GM10847 (cell line): ENCODE data around the gene GABRB1.

Experiments
- POLR2A ChIP-seq: IDR thresholded peaks from 2 replicates; pipeline ENCODE4 v1.6.1; 2011; ENCODE audit not compliant: insufficient read length; ENCODE audit errors: extremely low read depth

The GABRB1 gene

GRCh38 chr4:47128991-47129390 lies 97.6 kb downstream of the GABRB1 start:
- TF ChIP-seq POLR2A, result no peak

DNA sequence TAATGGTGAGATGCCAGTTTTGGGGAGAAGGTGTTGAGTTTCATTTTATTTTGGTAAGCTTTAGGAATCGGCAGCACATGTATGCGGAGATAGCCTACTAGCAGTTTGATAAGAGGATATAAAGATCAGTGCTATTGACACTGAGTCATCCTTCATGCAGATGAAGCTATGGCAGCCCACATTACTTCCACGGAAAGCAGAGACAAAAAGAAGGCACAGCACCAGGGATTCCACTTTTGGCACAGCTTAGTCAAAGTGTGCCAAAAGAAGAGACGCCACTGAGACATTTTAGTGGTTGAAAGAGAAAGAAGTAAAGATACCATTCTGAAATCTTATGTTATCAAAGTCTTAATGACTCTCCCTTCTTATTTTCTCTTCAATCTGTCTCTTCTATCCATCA lies 103.8 kb downstream of the GABRB1 start:
- TF ChIP-seq POLR2A, result no peak

DNA sequence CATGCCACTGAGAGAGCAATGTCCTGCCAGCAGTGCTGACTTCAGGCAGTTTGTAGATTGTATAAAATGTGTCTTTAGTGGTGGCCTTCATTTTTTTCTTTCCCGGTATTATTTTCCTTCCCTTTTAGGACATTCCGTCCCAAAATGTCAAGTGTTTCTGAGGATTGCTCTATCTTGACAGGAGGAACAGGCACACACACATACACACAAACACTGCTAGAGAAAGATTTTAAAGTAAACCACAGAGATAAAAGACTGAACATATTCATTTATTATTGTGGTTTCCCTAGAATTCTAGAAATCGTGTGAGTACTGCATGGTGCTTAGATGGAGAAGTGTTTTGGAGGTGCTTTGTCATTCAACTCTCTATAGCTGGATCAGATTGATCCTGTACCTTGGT lies 111.9 kb downstream of the GABRB1 start:
- no peak for TF ChIP-seq POLR2A

- TF ChIP-seq POLR2A, result no peak
Measured at GRCh38 chr4:47145630-47146029, 114.3 kb downstream of the GABRB1 start.

- no peak for TF ChIP-seq POLR2A
Measured at GRCh38 chr4:47154816-47155370, 123.5 kb downstream of the GABRB1 start.

- no peak for TF ChIP-seq POLR2A
Measured at GRCh38 chr4:47155919-47156318, 124.6 kb downstream of the GABRB1 start.

- no peak for TF ChIP-seq POLR2A
Measured at GRCh38 chr4:47160095-47160494, 128.7 kb downstream of the GABRB1 start.

- TF ChIP-seq POLR2A, result no peak
Measured at GRCh38 chr4:47167081-47168035, 136.0 kb downstream of the GABRB1 start.

- TF ChIP-seq POLR2A, result no peak
Measured at GRCh38 chr4:47184083-47184482, 152.7 kb downstream of the GABRB1 start.

DNA sequence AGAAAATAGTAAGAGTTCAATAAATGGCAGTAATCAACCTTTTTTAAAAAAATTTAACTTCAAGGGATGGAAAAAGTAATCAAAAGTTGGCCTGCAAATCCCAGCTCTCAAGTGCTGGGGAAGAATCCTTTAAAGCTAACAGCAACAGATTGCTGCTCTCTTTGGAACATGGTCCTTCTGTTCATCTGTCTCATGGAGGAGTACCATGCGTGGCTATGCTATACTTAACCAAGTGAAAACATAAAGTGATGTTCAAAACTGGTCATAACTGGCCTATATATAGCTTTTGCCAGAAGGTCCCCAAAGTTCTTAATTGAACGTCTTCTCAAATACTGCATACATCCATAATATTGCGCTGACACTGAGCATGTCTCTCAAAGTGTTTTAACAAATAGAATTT lies 154.4 kb downstream of the GABRB1 start:
- TF ChIP-seq POLR2A, result no peak

DNA sequence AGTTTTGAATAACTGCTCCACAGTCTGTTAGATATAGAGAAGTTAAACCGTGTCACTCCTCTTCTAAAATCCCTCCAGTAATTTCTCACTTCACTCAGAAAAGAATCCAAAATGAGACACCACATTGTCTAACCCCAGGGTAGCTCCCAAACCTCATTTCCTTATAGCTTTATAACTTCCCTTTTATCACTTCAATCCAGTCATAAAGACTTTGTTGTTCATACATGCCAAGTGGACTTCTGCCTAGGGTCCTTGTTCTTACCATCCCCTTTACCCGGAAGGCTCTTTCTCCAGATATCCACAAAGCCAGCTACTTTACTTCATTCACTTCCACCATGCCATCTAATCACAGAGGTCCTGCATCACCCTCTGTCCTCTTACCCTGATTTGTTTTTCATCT lies 156.2 kb downstream of the GABRB1 start:
- no peak for TF ChIP-seq POLR2A

DNA sequence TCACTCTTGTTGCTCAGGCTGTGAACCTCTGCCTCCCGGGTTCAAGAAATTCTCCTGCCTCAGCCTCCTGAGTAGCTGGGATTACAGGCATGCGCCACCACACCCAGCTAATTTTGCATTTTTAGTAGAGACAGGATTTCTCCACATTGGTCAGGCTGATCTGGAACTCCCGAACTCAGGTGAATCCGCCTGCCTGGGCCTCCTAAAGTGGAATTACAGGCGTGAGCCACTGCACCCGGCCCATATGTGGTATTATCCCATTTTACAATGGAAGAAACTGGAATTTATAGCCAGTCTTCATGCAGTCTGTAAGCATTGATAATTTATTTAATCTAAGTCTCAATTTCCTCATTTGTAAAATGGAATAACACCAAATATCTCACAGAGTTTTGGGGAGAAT lies 161.8 kb downstream of the GABRB1 start:
- TF ChIP-seq POLR2A, result no peak

DNA sequence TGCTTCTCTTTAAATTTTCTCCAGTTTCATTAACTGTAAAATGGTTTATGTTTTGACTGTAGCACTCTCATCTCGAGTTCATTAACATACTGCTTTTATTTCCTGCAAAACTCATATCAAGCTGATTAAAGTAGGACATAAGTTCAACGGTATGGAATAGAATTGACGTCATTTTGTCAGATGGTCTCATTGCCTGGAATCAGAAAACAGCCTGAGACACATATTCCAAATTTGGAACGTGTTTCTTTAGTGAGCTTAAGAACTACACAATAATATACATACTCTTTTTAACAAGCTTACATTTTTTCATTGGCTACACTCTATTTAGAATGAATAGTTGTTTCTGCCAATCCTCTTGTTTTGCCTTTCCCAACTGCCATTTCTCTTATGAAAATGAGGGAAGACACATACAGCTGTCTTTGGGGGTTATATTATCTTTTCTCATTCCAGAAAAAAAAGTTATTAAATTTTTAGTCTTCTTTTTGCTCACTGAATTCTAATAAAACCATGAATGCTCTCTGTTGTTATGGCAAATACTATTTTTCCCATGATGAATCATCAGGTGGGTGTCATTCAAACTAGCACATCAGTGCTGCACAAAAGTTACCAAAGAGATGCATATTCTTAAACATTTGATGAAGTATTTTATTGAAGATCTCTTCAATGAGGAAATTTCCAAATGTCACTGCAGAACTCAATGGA lies 162.8 kb downstream of the GABRB1 start:
- TF ChIP-seq POLR2A, result no peak

GRCh38 chr4:47195706-47196105 lies 164.3 kb downstream of the GABRB1 start:
- TF ChIP-seq POLR2A, result no peak

DNA sequence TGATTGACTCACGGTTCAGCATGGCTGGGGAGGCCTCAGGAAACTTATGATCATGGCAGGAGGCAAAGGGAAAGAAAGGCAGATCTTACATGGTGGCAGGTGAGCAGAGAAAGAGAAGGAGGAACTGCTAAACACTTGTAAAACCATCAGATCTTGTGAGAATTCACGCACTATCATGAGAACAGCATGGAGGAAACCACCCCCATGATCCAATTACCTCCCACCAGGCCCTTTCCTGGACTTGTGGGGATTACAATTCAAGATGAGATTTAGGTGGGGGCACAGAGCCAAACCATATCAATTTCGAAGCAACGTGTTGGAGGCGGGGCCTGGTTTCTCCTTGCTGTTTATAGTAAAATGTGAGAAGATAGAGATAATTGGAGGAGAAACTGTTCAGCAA lies 167.4 kb downstream of the GABRB1 start:
- TF ChIP-seq POLR2A, result no peak

GRCh38 chr4:47203593-47203992 lies 172.2 kb downstream of the GABRB1 start:
- TF ChIP-seq POLR2A, result no peak

DNA sequence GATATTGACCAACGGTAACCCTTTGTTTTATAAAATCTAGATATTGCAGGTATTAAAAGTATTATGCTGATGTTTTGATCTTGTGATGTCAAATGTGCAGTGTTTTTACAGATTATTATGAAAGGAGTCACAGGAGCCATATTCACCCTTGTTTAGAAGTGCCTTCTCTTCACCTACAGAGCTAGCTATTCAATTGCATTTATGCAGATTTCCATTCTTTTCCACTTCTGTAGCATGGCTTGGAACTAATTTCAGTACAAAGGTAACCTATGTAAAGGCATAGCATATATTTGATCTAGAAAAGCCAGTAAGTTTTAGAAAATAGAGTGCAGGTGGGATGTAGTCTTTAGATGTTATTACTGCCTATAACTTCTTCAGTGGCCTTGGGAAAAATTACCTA lies 176.2 kb downstream of the GABRB1 start:
- TF ChIP-seq POLR2A, result no peak

- TF ChIP-seq POLR2A, result no peak
Measured at GRCh38 chr4:47209833-47210232, 178.5 kb downstream of the GABRB1 start.
